ENCODE results near the gene C1QB.
A peak's percentile ranks its signal among the peaks of the same experiment; 100 is the strongest.
"Not testable (repeated sequence)": the region's sequence is repeated elsewhere in the genome, so short reads cannot be mapped to it uniquely, and the experiment has no call there.

Gene C1QB

GRCh38 chr1:22699681-22700520, 46.9 kb downstream of the C1QB start:
- no peak for DNase-seq

- DNase-seq: no peak
Measured at GRCh38 chr1:22702296-22703085, 49.5 kb downstream of the C1QB start.

GRCh38 chr1:22704440-22705067, 51.5 kb downstream of the C1QB start:
- DNase-seq: peak; percentile 88

GRCh38 chr1:22705586-22705985, 52.5 kb downstream of the C1QB start:
- DNase-seq: no peak

GRCh38 chr1:22706100-22706499, 53.1 kb downstream of the C1QB start:
- not testable (repeated sequence) for DNase-seq

GRCh38 chr1:22708777-22709176, 55.7 kb downstream of the C1QB start:
- no peak for DNase-seq

- DNase-seq: no peak
Measured at GRCh38 chr1:22709227-22709626, 56.2 kb downstream of the C1QB start.

- DNase-seq: peak; percentile 69
Measured at GRCh38 chr1:22709891-22710700, 57.1 kb downstream of the C1QB start.

GRCh38 chr1:22710701-22711049, 57.6 kb downstream of the C1QB start, which contains the start of gene EPHB2:
EPHB2 (plus strand) TSS chr1:22710839; CDS start chr1:22710983, 144 bp downstream.
- DNase-seq: peak; percentile 28

- DNase-seq: no peak
Measured at GRCh38 chr1:22711071-22711470, 58.0 kb downstream of the C1QB start.

Data from fibroblast of upper back skin (primary cell).